ENCODE results near the gene RPSA.
"Not testable (repeated sequence)": the region's sequence is repeated elsewhere in the genome, so short reads cannot be mapped to it uniquely, and the experiment has no call there.

Gene RPSA

DNA sequence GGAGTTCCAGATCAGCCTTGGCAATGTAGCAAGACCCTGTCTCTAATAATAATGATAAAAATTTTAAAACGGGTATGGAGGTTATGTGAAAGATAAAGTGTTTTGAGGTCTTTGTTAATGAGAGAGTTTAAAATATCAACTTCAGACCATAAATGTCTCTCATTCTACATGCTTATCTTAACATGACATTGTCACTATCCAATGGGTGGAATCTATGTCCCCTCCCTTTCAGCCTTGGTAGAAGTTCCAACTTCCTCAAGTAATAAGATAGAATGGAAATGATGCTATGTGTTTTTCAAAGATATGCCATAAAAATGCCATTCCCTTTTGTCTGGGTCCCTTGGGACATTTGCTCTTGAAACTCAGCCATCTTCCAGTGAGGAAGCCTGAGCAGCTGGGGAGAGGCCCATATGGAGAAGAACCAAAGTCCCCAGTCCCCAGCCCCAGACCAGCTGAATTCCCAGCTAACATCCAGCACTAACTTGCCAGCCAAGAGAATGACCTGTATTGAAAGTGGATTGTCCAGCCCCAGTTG is 17.0 kb downstream of the RPSA start:
- DNase-seq = no peak

DNA sequence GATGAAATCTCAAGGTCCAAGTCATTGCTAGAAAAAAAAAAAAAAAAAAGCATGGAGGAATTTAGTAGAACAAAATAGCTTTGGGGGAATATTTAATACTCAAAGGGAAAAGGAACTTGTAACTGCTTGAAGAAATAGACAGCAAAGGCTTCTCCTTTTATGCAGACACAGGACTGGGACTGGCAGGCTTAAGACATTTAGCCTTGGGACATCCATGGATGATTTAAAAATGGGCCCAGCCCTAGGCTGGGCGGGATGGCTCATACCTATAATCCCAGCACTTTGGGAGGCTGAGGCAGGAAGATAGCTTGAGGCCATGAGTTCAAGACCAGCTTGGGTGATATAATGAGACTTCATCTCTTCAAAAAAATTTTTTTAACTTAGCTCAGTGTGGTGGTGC is 19.8 kb downstream of the RPSA start:
- DNase-seq = no peak

DNA sequence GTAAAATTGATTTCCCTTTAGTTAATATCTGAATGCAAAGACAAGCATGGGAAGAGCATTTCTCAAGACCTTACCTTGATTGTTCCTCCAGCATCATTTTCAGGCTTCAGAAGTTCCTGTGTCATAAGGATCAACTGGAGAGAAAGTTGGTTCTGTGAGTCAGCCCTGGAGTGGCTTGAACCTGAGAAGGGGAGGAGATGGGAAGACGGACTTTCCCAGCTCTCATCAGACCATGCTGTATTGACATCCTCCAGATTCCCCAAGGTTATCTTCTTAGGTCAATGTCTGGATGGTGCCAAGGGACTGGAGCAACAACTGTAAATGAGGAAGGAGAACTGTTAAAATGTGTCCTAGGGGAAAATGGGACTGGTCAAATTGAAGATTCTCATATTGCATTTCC is 21.0 kb downstream of the RPSA start:
- DNase-seq = no peak

DNA sequence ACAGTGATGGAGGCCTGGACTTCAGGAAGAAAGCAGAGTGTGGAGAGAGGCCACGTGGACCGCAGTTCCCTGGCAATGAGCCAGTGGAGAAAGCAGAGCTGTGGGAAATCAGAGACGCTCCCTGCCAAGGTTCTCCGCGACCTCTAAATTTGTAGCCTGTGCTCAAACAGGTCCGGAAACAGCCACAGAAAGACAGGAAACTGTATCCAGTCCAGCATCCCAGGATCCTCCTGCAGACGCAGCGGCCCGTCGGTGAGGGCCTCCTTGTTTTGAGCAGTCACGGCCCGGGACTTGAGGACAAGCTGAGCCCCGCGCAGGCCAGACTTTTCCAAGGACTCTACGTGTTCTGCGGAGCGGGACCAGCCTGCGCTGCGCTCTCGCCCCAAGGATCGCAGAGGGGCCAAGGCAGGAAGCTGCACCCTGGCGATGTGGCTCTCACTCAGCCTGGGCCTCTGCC is 22.3 kb downstream of the RPSA start:
- peak; percentile 34 for DNase-seq

DNA sequence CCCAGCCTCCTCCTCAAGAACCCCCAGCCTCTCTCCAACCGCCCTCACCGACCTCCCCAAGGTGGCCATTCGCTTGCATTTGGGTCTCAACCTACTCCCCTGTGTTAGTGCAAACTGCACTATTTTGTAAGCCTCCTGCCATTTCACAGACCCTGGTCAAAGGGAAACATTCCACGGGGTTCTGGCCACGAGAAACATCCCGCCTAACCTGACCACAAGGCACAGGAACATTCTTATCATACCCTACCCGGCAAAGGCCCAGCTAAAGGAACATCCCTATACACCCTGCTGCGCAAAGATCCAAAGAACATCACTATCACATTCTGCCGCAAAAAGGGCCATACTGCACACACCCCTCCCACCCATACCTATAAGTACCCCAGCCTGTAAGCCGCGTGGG is 22.9 kb downstream of the RPSA start:
- DNase-seq = no peak

DNA sequence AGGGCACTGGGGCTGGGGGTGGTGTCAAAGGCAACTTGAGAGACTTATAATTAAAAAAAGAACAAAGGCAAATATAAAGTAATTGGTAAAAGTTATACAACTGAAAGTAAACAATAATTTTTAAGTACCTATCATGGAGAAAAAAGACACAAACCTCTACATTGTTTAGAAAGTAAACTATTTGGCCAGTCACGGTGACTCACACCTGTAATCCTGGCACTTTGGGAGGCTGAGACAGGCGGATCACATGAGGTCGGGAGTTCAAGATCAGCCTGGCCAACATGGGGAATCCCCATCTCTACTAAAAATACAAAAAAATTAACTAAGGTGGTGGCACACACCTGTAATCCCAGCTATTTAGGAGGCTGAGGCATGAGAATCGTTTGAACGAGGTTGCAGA is 25.8 kb downstream of the RPSA start:
- no peak for DNase-seq

DNA sequence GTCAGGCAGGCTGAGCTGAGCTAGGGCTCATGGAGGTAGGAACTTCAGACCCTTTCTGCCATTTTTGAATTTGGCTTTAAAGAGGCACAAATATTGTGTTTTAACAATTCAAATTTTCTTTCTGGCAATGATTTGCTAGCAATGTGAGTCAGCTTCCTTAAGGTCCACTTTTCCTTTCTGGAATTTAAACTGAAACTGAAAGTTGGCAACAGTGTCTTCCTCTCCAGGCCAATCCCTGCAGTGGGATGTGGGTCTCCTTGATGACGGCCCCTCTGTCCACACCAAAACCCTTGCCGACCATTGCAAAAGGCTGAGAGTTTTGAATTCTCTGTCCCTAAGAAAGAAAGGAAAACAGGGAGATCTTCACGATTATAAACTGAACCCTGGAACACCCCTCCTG is 27.1 kb downstream of the RPSA start:
- DNase-seq = no peak

DNA sequence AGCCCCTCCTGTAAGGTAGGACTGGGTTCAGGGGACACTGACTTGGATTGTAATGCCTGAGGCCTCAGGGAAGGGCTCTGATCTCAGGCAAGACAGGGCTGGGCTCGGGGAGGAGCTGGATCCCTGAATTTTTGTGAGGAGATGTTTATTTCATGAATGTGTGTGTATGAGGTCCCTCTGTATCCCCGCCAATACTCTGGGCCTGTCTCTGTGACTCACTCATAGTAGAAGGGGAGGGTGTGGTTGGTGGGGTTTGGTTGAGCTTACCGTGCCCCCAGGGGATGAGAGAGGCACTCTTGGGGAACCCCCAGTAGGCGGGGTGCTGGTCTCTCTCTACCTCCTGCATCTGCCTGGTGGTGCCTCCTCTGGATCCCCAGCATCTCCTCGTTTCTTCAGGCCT is 28.1 kb downstream of the RPSA start:
- no peak for DNase-seq

DNA sequence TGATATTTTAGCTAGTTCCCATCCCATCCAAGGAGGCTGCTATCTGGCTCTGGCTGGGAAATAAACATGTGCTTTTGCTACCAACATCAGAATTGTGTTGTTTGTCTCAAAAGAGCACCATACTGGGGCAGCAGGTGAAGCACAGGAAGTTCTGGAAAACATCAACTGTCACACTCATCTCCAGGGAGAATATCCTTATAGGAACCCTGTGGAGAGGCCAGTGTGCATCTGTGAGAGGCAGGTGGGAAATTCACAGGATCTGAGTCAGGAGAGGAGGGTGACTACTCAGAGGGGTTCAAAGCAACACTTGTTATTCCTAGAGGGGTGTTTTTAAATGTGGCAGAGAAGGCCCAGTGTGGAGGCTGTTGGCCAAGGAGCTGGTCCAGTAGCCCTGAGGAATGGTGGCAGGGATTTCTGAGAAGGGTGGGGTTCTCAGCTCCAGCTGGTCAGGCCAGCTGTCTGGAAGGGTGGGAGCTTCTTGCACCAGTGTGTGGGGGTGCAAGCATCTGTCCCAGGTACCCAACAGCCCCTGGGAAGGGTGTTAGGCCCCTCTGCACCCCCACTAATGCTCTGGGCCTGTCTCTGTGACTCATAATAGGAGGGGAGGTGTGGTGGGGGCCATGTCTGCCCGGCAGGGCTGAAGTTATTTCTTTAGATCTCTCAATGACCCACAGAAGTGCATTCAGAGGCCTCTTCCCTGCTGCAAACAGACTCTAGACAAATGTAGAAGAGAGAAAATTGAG is 28.7 kb downstream of the RPSA start:
- no peak for DNase-seq

DNA sequence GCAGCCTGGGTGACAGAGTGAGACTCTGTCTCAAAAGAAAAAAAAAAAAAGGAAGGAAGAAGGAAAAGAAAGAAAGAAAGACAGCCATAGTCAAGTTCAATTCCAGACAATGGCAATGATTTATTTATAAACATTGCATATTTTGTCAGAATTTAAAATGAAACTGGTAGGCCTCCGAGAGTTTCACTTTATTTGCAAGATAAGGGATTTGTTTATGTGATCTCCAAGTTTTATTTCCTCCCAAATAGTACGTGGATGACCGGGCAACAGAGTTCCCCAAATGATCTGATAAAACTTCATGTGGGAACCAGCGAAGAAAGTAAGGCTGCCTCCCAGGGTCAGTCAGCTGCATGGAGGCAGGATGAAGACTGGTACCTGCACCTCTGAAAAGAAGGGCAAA is 32.4 kb downstream of the RPSA start:
- no peak for DNase-seq

DNA sequence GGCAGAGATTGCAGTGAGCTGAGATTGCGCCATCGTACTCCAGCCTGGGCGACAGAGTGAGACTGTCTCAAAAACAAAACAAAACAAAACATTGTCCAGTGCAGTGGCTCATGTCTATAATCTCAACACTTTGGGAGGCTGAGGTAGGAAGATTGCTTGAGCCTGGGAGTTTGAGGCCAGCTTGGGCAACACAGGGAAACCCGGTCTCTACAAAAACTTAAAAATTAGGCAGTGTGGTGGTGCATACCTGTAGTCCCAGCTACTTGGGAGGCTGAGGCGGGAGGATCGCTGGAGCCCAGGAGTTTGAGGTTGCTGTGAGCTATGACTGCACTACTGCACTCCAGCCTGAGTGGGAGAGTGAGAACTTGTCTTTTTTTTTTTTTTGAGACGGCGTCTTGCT is 33.8 kb downstream of the RPSA start:
- DNase-seq = no peak

DNA sequence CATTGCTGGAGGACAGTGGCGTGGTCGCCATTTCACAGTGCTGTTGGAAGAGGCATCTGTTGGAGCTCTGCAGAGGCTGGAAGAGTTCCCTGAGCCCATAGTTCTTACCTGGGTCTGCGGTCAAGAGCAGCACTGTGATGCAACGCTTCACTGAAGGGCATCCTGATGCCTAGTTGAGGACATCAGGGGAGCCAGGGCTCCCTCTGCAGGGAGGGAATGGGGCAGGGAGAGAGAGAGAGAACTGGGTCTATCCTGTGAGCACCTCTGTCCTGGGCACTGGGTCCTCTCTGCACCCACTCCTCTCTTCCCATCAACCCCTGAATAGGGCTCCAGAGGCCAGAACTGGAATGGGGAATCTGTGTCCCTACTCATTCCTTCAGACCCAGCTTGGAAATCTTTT is 37.0 kb downstream of the RPSA start:
- no peak for DNase-seq

DNA sequence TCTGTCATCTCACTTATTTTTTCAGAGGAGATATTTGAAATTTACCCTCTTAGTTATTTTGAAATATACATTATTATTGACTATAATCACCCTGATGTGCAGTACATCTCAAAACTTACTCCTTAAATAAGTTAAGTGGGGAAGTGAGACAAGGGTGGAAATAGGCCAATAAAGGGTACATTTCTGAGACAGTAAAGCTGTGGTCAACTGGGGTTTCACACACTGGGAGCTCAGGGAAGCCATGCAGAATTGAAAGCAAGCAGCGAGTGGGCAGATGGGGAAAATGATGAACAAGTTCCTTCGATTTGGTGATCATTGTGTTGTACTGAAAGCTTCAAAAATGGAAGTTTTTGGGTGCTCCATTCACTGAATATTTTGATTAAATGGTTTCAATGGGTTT is 39.4 kb downstream of the RPSA start:
- no peak for DNase-seq

DNA sequence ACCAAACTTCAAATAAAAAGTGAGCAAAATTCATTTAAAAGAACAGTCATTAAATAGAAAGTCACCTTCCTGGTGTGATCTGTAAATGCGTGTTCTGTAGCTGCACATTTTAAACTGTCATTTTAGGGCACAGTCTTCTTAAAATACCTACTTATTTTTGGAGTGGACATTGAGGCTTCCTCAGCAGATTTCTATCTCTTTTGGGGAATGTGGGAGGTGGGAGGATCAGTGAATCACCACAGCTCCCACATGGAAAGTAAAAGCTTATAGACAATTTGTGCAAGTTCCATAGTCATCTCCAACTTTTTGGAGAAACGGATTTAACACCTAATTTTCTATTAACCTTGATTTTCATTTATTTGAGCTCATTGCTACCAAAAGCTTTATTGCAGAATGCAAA is 39.9 kb downstream of the RPSA start:
- DNase-seq = no peak

DNA sequence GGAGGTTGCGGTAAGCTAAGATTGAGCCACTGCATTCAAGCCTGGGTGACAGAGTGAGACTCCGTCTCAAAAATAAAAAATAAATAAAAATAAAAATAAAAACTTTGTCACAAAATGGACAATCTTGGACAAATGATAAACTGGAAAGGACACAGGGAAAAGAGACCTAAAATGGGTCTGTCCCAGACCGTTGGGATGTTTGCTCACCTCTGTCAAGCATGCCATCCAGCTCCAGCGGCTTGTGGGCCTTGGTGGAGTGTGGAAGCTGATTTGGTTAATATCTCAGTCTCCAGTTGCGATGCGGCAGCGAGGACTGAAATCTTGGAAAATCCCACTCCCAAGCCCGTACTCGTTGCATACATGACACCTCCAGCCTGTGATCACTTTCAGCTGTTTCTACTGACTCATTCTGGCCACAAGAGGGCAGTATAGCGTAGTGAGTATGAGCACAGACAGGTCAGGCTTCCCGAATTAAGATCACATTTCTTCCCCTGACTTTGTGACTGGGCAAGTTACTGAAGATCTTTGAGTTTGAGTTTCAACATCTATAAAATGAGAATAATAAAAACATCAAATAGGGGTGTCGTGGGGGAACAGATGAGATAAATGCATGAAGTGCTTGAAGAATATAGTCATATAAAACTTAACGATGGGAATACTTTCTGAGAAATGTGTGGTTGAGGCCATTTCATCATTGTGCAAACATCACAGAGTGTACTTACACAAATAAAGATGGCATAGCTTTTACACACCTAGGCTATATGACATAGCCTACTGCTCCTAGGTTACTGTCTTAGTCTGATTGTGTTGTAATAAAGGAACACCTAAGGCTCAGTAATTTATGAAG is 41.3 kb downstream of the RPSA start:
- peak; percentile 69 for DNase-seq

DNA sequence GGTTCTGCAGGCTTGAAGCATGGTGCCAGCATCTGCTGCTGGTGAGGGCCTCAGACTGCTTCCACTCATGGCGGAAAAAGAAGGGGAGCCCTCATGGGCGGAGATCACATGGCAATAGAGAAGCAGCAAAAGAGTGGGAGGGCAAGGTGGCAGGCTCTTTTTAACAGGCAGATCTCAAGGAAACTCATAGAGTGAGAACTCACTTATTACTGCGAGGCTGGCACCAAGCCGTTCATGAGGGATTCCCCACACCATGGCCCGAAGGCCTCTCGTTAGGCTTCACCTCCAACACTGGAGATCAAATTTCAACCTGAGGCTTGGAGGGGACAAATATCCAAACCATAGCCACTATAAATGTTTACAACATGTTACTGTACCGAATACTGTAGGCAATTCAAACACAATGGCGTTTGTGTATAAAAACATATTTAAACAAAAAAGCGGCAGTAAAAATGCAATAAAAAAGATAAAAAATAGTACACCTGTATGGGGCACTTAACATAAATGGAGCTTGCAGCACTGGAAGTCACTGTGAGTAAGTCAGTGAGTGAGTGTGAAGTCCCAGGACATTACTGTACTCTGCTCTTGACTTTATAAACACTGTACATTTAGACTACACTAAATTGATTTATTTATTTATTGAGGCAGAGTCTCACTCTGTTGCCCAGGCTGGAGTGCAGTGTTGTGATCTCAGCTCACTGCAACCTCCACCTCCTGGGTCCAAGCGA is 42.1 kb downstream of the RPSA start:
- no peak for DNase-seq

DNA sequence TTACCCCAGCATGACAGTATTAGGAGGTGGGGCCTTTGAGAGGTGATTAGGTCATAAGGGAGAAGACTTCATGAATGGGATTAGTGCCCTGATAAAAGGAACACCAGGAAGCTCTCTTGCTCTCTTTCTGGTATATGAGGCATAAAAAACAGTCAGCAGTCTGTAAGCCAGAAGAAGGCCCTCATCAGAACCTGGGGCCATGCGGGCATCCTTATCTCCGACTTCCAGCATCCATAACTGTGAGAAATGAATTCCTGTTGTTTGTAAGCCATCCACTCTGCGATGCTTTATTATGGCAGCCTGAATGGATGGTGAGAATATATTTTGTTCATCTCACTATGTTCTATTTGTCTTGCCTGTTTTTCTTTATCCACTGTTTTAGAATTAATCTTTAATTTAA is 43.3 kb downstream of the RPSA start:
- DNase-seq = no peak

DNA sequence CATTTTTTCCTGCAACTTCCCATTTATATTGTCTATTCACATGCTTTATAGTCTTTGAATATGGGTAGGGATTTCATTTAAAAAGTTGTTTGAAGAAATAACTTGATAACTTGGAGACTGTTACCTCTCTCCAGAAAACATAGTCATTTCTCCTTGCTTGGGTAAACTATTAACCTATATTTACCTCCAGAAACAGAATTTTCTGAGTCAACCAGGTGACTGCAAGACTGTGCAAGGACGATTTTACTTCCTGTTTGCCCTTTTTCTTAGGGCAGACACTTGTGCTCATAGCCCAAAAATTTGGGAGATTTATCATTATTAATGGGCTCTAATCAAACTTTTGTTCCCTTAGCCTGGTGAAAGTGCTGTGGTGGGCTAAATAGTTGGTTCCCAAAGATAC is 46.6 kb downstream of the RPSA start:
- no peak for DNase-seq

DNA sequence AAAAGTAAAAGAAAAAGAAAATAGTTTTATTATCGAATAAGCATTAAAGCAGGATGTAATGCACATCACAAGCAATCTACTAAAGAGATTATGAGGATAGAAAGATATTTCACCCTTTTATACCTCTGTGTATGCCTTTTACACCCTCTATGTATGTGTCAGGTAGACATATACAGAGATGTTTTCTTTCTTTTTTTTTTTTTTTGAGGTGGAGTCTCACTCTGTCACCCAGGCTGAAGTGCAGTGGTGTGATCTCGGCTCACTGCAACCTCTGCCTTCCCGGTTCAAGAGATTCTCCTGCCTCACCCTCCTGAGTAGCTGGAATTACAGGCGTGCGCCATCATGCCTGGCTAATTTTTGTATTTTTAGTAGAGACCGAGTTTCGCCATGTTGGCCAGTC is 47.4 kb downstream of the RPSA start:
- DNase-seq = not testable (repeated sequence)

DNA sequence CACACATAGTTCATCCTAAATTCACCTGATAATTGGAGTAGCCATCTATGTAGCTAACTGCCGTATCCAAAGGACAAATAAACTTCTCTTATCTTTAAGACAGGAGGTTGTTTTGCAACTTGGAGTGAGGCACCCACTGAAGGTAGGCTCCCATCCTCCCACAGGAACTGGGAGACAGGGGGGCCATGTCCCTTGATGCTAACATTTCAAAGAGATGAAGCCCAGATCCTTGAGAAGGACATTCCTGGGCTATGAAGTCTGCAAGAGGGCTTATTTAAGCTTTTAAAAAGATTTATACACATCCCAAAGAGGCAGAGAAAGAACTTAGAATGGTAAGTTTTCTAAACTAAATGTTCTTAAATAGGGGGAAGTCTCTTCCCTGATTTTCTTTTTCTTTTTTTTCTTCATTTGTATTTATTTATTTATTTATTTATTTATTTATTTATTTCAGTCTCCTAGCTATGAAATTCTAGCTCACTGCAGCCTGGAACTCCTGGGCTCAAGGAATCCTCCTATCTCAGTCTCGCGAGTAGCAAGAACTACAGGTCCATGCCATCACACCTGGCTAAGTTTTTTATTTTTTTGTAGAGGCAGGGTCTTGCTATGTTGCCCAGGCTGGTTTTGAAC is 48.2 kb downstream of the RPSA start:
- DNase-seq = no peak

DNA sequence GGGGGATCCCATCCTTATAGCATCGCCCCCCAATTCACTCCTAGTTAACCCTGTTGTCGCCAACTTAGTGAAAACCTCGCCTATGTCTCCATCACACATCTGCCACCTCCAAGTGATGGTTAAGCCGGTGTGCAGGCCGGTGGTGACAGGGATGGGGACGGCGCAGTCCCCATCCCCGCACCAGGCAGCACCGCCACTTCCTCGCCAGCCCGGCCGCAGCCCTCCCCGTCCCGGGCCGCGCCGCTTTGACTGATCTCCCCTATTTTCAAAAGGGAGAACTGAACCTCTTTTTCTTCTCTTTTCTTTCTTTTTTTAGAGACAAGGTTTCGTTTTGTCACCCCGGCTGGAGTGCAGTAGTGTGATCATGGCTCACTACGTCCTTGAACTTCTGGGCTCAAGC is 49.6 kb downstream of the RPSA start:
- no peak for DNase-seq

DNA sequence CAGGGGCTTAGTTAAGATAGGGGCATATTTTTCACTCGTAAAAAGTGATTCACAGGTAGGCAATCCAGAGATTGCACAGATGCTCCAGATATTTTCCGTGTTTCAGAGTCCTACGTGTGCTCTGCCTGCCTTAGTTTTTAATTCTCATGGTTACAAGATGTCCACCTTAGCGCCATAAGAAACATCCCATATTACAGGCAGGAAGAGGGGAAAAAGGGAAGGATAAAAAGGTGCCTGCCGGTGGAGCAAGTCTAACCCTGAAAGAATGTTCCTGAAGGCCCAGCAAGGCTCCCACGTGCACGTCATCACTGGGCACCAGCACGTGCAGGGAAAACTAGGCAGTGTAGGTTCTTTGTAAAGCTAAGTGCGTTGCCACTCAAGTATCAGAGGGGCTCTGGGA is 50.8 kb downstream of the RPSA start:
- DNase-seq = no peak

DNA sequence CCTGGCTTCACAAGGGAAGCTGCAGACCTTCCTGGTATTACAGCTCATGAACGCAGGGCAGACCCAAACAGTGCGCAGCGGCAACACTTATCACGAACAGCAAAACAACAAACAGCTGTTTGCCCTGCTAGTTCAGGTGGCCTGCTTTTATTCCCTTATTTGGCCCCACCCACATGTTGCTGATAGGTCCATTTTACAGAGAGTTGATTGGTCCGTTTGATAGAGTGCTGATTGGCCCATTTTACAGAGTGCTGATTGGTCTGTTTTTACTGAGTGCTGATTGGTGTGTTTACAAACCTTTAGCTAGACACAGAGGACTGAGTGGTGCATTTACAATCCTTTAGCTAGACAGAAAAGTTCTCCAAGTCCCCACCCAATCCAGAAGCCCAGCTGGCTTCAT is 52.1 kb downstream of the RPSA start:
- not testable (repeated sequence) for DNase-seq

Data from right hindlimb (tissue), 1 donor.